Keratinocyte (primary cell): ENCODE results near the gene TNFAIP8L3. TPM values are rescaled to one million over a fixed set of nuclear protein-coding genes. Genes with fewer than 3 reads are reported as not detected.

ENCODE experiments used
- DNase-seq: peaks from one replicate; pipeline ENCODE4 v3.0.0-alpha.2; 2011; ENCODE audit warnings: low read depth, missing footprints, low spot score
- FAIRE-seq: peaks from 2 replicates; lab custom pipeline; 2011; peaks lifted over from hg19 to GRCh38; lab: Jason Lieb, UNC
- H2AFZ ChIP-seq: 2 replicates; pipeline ENCODE4 v1.6.0; 2012; ENCODE audit warnings: low read length, control low read depth, inconsistent platforms; ENCODE audit not compliant: control insufficient read depth
- H3K27ac ChIP-seq: 2 replicates; pipeline ENCODE4 v1.5.1; 2011; ENCODE audit warnings: low read length; ENCODE audit not compliant: control insufficient read depth, insufficient read depth
- H3K27me3 ChIP-seq: 3 replicates; pipeline ENCODE4 v1.6.0; 2011; ENCODE audit warnings: low read length; ENCODE audit not compliant: control insufficient read depth, insufficient read depth; ENCODE audit errors: extremely low read depth
- H3K36me3 ChIP-seq, 2 experiments: 2 replicates in 1 of 2; 3 replicates in 1 of 2; pipeline ENCODE4 v1.5.1; 2011; ENCODE audit warnings: low read length in 2 of 2, mild to moderate bottlenecking in 1 of 2; ENCODE audit not compliant: control insufficient read depth in 2 of 2, insufficient read depth in 2 of 2; ENCODE audit errors: extremely low read depth in 1 of 2
- H3K4me1 ChIP-seq: 3 replicates; pipeline ENCODE4 v1.5.1; 2011; ENCODE audit warnings: low read length; ENCODE audit not compliant: control insufficient read depth, insufficient read depth; ENCODE audit errors: extremely low read depth
- H3K4me2 ChIP-seq: 3 replicates; pipeline ENCODE4 v1.6.0; 2011; ENCODE audit warnings: low read depth, low read length; ENCODE audit not compliant: control insufficient read depth, insufficient read depth; ENCODE audit errors: extremely low read depth
- H3K4me3 ChIP-seq, 3 experiments: fragments of 200-600 bp in 1 of 3; sonication (generic) in 1 of 3; 2 replicates in 2 of 3; 3 replicates in 1 of 3; pipeline ENCODE4 v1.5.1; 2011 to 2016; ENCODE audit warnings: low read length in 3 of 3, mild to moderate bottlenecking in 3 of 3, control low read depth in 2 of 3, inconsistent platforms in 1 of 3, low read depth in 1 of 3, mixed read lengths in 1 of 3, mixed run types in 1 of 3, moderate library complexity in 1 of 3; ENCODE audit not compliant: control insufficient read depth in 2 of 3, insufficient read depth in 2 of 3; ENCODE audit errors: extremely low read depth in 1 of 3
- H3K79me2 ChIP-seq: 2 replicates; pipeline ENCODE4 v1.6.0; 2012; ENCODE audit warnings: low read length; ENCODE audit not compliant: control insufficient read depth, insufficient read depth
- H3K9ac ChIP-seq: 3 replicates; pipeline ENCODE4 v1.6.0; 2011; ENCODE audit warnings: low read length; ENCODE audit not compliant: control insufficient read depth, insufficient read depth; ENCODE audit errors: extremely low read depth
- H3K9me1 ChIP-seq: 3 replicates; pipeline ENCODE4 v1.6.0; 2011; ENCODE audit warnings: low read length; ENCODE audit not compliant: control insufficient read depth, insufficient read depth; ENCODE audit errors: extremely low read depth
- H3K9me3 ChIP-seq: 2 replicates; pipeline ENCODE4 v1.5.1; 2012; ENCODE audit warnings: low read depth, low read length; ENCODE audit not compliant: control insufficient read depth
- H4K20me1 ChIP-seq: 3 replicates; pipeline ENCODE4 v1.6.0; 2011; ENCODE audit warnings: low read length; ENCODE audit not compliant: control insufficient read depth, insufficient read depth; ENCODE audit errors: extremely low read depth
- CTCF ChIP-seq, 3 experiments: IDR thresholded peaks in 1 of 3; conservative IDR thresholded peaks in 1 of 3; optimal IDR thresholded peaks in 1 of 3; 2 replicates in 2 of 3; 3 replicates in 1 of 3; pipeline versions ENCODE3 to v1.5.1; 2011; ENCODE audit warnings: low read length in 3 of 3, mild to moderate bottlenecking in 3 of 3, moderate library complexity in 2 of 3, control low read depth in 1 of 3, inconsistent platforms in 1 of 3; ENCODE audit not compliant: insufficient read depth in 2 of 3; ENCODE audit errors: extremely low read depth in 1 of 3
- EZH2 ChIP-seq: IDR thresholded peaks from one replicate; pipeline ENCODE4 v1.6.1; 2012; ENCODE audit warnings: inconsistent platforms, mild to moderate bottlenecking, low read length, moderate library complexity
- dilution Hi-C: fragments of 300-500 bp; cut with MboI; formaldehyde crosslinking; loops from one replicate; pipeline ENCODE4 v1.7.0; 2020; ENCODE audit warnings: low sequenced_read_pairs; ENCODE audit not compliant: extremely low pct_ligation_motif_present
- polyA plus RNA-seq, 5 experiments: library from polyadenylated mRNA; depleted of rRNA in 3 of 5; stranded (reverse) in 3 of 5; stranded (forward) in 1 of 5; unstranded in 1 of 5; fragments of >200 nt; gene quantifications; 1 replicate in 1 of 5; 2 replicates in 3 of 5; 3 replicates in 1 of 5; pipeline versions ENCODE4 v1.2.1 to v1.2.3, GENCODE V29; 2011 to 2012; ENCODE audit warnings: missing spikeins in 2 of 5, low read depth in 1 of 5, low replicate concordance in 1 of 5

The TNFAIP8L3 gene
- polyA plus RNA-seq, 1 donor (not counting 4 experiments of a cell fraction or from before 2014, with no cell fraction given) = 0.51 TPM

- no peak overlapping the region for H2AFZ ChIP-seq
- no peak overlapping the region for H3K4me2 ChIP-seq
- H3K79me2 ChIP-seq = no peaks in the 10 kb centered on the region
- H3K9ac ChIP-seq = no peak overlapping the region
- TF ChIP-seq EZH2 = no peak
- no peak for TF ChIP-seq CTCF (optimal IDR thresholded peaks at IDR 0.05 in 1 of 3, IDR thresholded peaks at IDR 0.05 in 1 of 3, conservative IDR thresholded peaks at IDR 0.05 in 1 of 3; ENCODE audit: extremely low read depth in 1 of 3, insufficient read depth in 2 of 3, low read length in 3 of 3)
- no peaks in the 10 kb centered on the region for H4K20me1 ChIP-seq
- no peak overlapping the region for H3K27ac ChIP-seq
- H3K27me3 ChIP-seq = peaks cover 8% of the 10 kb centered on the region
- H3K4me1 ChIP-seq = peaks cover 2% of the 10 kb centered on the region
- DNase-seq (no peak), FAIRE-seq (no peak)
- H3K4me3 ChIP-seq = no peak overlapping the region
- H3K9me3 ChIP-seq = no peaks in the 10 kb centered on the region
- no peaks in the 10 kb centered on the region for H3K9me1 ChIP-seq
- no peaks in the 10 kb centered on the region for H3K36me3 ChIP-seq
- dilution Hi-C loops = no loop called here
Measured at GRCh38 chr15:51069983-51070382, 24.7 kb downstream of the TNFAIP8L3 start.

- Histone ChIP-seq H3K9me1 (no peaks in the 10 kb centered on the region), H2AFZ (no peak overlapping the region), H3K9me3 (no peaks in the 10 kb centered on the region), H3K79me2 (no peaks in the 10 kb centered on the region), H3K27me3 (peaks cover 5% of the 10 kb centered on the region), H3K4me1 (no peaks in the 10 kb centered on the region), H3K27ac (no peak overlapping the region), H4K20me1 (no peaks in the 10 kb centered on the region), H3K9ac (no peak overlapping the region), H3K36me3 (no peaks in the 10 kb centered on the region), H3K4me2 (no peak overlapping the region), H3K4me3 (no peak overlapping the region)
- DNase-seq = no peak
- TF ChIP-seq EZH2 (no peak), CTCF (optimal IDR thresholded peaks at IDR 0.05 in 1 of 3, IDR thresholded peaks at IDR 0.05 in 1 of 3, conservative IDR thresholded peaks at IDR 0.05 in 1 of 3; ENCODE audit: extremely low read depth in 1 of 3, insufficient read depth in 2 of 3, low read length in 3 of 3) (no peak)
- dilution Hi-C loops = no loop called here
- FAIRE-seq = no peak
Measured at GRCh38 chr15:51067510-51067909, 27.2 kb downstream of the TNFAIP8L3 start.
